ENCODE results near the gene TMEM59L.

TMEM59L gene

GRCh38 chr19:18617562-18617961, 4.9 kb downstream of the TMEM59L start:
- no peak overlapping the region for H3K9ac ChIP-seq (ENCODE audit: low read length)
- no peak overlapping the region for H3K27ac ChIP-seq (ENCODE audit: low read depth, low read length)
- no peaks in the 10 kb centered on the region for H3K36me3 ChIP-seq (ENCODE audit: control insufficient read depth, insufficient read depth, low read length)
- no peak overlapping the region for H3K4me3 ChIP-seq (ENCODE audit: low read length)
- no peaks in the 10 kb centered on the region for H3K4me1 ChIP-seq (ENCODE audit: control insufficient read depth, insufficient read depth, low read length)
- peaks cover 13% of the 10 kb centered on the region for H3K27me3 ChIP-seq (ENCODE audit: control insufficient read depth, insufficient read depth, low read length)

- Histone ChIP-seq H3K27ac (ENCODE audit: low read depth, low read length) (no peak overlapping the region), H3K4me3 (ENCODE audit: low read length) (no peak overlapping the region), H3K9ac (ENCODE audit: low read length) (no peak overlapping the region), H3K4me1 (ENCODE audit: control insufficient read depth, insufficient read depth, low read length) (no peaks in the 10 kb centered on the region), H3K27me3 (ENCODE audit: control insufficient read depth, insufficient read depth, low read length) (peaks cover 8% of the 10 kb centered on the region), H3K36me3 (ENCODE audit: control insufficient read depth, insufficient read depth, low read length) (no peaks in the 10 kb centered on the region)
Observed at GRCh38 chr19:18618236-18618635, 5.6 kb downstream of the TMEM59L start.

GRCh38 chr19:18620311-18620710, 7.6 kb downstream of the TMEM59L start:
- H3K36me3 ChIP-seq (ENCODE audit: control insufficient read depth, insufficient read depth, low read length), result no peaks in the 10 kb centered on the region
- H3K27me3 ChIP-seq (ENCODE audit: control insufficient read depth, insufficient read depth, low read length), result no peaks in the 10 kb centered on the region
- H3K4me1 ChIP-seq (ENCODE audit: control insufficient read depth, insufficient read depth, low read length), result no peaks in the 10 kb centered on the region
- no peak overlapping the region for H3K9ac ChIP-seq (ENCODE audit: low read length)
- H3K4me3 ChIP-seq (ENCODE audit: low read length), result no peak overlapping the region
- no peak overlapping the region for H3K27ac ChIP-seq (ENCODE audit: low read depth, low read length)

GRCh38 chr19:18620902-18621301, 8.2 kb downstream of the TMEM59L start:
- H3K27me3 ChIP-seq (ENCODE audit: control insufficient read depth, insufficient read depth, low read length), result no peaks in the 10 kb centered on the region
- no peak overlapping the region for H3K27ac ChIP-seq (ENCODE audit: low read depth, low read length)
- no peak overlapping the region for H3K4me3 ChIP-seq (ENCODE audit: low read length)
- H3K4me1 ChIP-seq (ENCODE audit: control insufficient read depth, insufficient read depth, low read length), result no peaks in the 10 kb centered on the region
- no peaks in the 10 kb centered on the region for H3K36me3 ChIP-seq (ENCODE audit: control insufficient read depth, insufficient read depth, low read length)
- H3K9ac ChIP-seq (ENCODE audit: low read length), result no peak overlapping the region

GRCh38 chr19:18626906-18627305, 14.2 kb downstream of the TMEM59L start:
- Histone ChIP-seq H3K27ac (ENCODE audit: low read depth, low read length) (no peak overlapping the region), H3K9ac (ENCODE audit: low read length) (no peak overlapping the region), H3K4me1 (ENCODE audit: control insufficient read depth, insufficient read depth, low read length) (no peaks in the 10 kb centered on the region), H3K36me3 (ENCODE audit: control insufficient read depth, insufficient read depth, low read length) (no peaks in the 10 kb centered on the region), H3K4me3 (ENCODE audit: low read length) (no peak overlapping the region), H3K27me3 (ENCODE audit: control insufficient read depth, insufficient read depth, low read length) (no peaks in the 10 kb centered on the region)

GRCh38 chr19:18629166-18630088, 16.8 kb downstream of the TMEM59L start:
- Histone ChIP-seq H3K27me3 (ENCODE audit: control insufficient read depth, insufficient read depth, low read length) (no peaks in the 10 kb centered on the region), H3K4me3 (ENCODE audit: low read length) (no peak overlapping the region), H3K36me3 (ENCODE audit: control insufficient read depth, insufficient read depth, low read length) (no peaks in the 10 kb centered on the region), H3K27ac (ENCODE audit: low read depth, low read length) (no peak overlapping the region), H3K9ac (ENCODE audit: low read length) (no peak overlapping the region), H3K4me1 (ENCODE audit: control insufficient read depth, insufficient read depth, low read length) (no peaks in the 10 kb centered on the region)

- H3K9ac ChIP-seq (ENCODE audit: low read length), result no peak overlapping the region
- no peaks in the 10 kb centered on the region for H3K36me3 ChIP-seq (ENCODE audit: control insufficient read depth, insufficient read depth, low read length)
- no peak overlapping the region for H3K4me3 ChIP-seq (ENCODE audit: low read length)
- no peak overlapping the region for H3K27ac ChIP-seq (ENCODE audit: low read depth, low read length)
- no peaks in the 10 kb centered on the region for H3K27me3 ChIP-seq (ENCODE audit: control insufficient read depth, insufficient read depth, low read length)
- H3K4me1 ChIP-seq (ENCODE audit: control insufficient read depth, insufficient read depth, low read length), result no peaks in the 10 kb centered on the region
Observed at GRCh38 chr19:18633321-18633720, 20.7 kb downstream of the TMEM59L start.

GRCh38 chr19:18634612-18635297, 22.1 kb downstream of the TMEM59L start:
- no peaks in the 10 kb centered on the region for H3K36me3 ChIP-seq (ENCODE audit: control insufficient read depth, insufficient read depth, low read length)
- no peak overlapping the region for H3K4me3 ChIP-seq (ENCODE audit: low read length)
- H3K27me3 ChIP-seq (ENCODE audit: control insufficient read depth, insufficient read depth, low read length), result no peaks in the 10 kb centered on the region
- no peak overlapping the region for H3K9ac ChIP-seq (ENCODE audit: low read length)
- H3K27ac ChIP-seq (ENCODE audit: low read depth, low read length), result no peak overlapping the region
- H3K4me1 ChIP-seq (ENCODE audit: control insufficient read depth, insufficient read depth, low read length), result no peaks in the 10 kb centered on the region

- Histone ChIP-seq H3K27ac (ENCODE audit: low read depth, low read length) (no peak overlapping the region), H3K9ac (ENCODE audit: low read length) (no peak overlapping the region), H3K4me1 (ENCODE audit: control insufficient read depth, insufficient read depth, low read length) (no peaks in the 10 kb centered on the region), H3K27me3 (ENCODE audit: control insufficient read depth, insufficient read depth, low read length) (no peaks in the 10 kb centered on the region), H3K36me3 (ENCODE audit: control insufficient read depth, insufficient read depth, low read length) (no peaks in the 10 kb centered on the region), H3K4me3 (ENCODE audit: low read length) (no peak overlapping the region)
Observed at GRCh38 chr19:18635831-18636182, 23.1 kb downstream of the TMEM59L start.

GRCh38 chr19:18636183-18636968, 23.7 kb downstream of the TMEM59L start:
- H3K27me3 ChIP-seq (ENCODE audit: control insufficient read depth, insufficient read depth, low read length), result no peaks in the 10 kb centered on the region

GRCh38 chr19:18636969-18637629, 24.4 kb downstream of the TMEM59L start, which contains the start of gene KLHL26:
TSS of gene KLHL26 (plus strand) at chr19:18637028. CDS start at chr19:18637055, 27 bp downstream.
- Histone ChIP-seq H3K4me1 (ENCODE audit: control insufficient read depth, insufficient read depth, low read length) (no peaks in the 10 kb centered on the region), H3K9ac (ENCODE audit: low read length) (peak within 1 kb of the TSS; percentile 35), H3K36me3 (ENCODE audit: control insufficient read depth, insufficient read depth, low read length) (no peaks in the 10 kb centered on the region), H3K4me3 (ENCODE audit: low read length) (peak within 1 kb of the TSS; percentile 85), H3K27me3 (ENCODE audit: control insufficient read depth, insufficient read depth, low read length) (no peaks in the 10 kb centered on the region), H3K27ac (ENCODE audit: low read depth, low read length) (peak within 1 kb of the TSS; percentile 75)

More at GRCh38 chr19:18636183-18636968, 23.7 kb downstream of the TMEM59L start:
- Histone ChIP-seq H3K27ac (ENCODE audit: low read depth, low read length) (peak overlapping the region; percentile 61), H3K9ac (ENCODE audit: low read length) (no peak overlapping the region), H3K4me3 (ENCODE audit: low read length) (peak overlapping the region; percentile 74), H3K36me3 (ENCODE audit: control insufficient read depth, insufficient read depth, low read length) (no peaks in the 10 kb centered on the region), H3K4me1 (ENCODE audit: control insufficient read depth, insufficient read depth, low read length) (no peaks in the 10 kb centered on the region)
